B cell (primary cell): ENCODE measurements around the gene CELF4. TPM values are rescaled to one million over a fixed set of nuclear protein-coding genes. Genes with fewer than 3 reads are reported as not detected.

Source experiments
- ATAC-seq: fragments of 200-7000 bp; cut with Tn5 transposase; one replicate; pipeline ENCODE4 v1.10.0; 2021; ENCODE audit warnings: low read depth, mild to moderate bottlenecking, moderate number of reproducible peaks, moderate library complexity
- CTCF ChIA-PET: fragments of 350-600 bp; sonication (Branson Sonifier 250); formaldehyde crosslinking; loops from one replicate; lab custom pipeline; 2021; ENCODE audit warnings: antibody characterized with exemption, inconsistent platforms; lab: Charles Lee
- POLR2A ChIA-PET: fragments of 350-600 bp; sonication (Branson Sonifier 250); formaldehyde crosslinking; loops from one replicate; lab custom pipeline; 2021; ENCODE audit warnings: antibody characterized with exemption; lab: Charles Lee
- DNase-seq: peaks from one replicate; pipeline ENCODE4 v3.0.0; 2013
- H2AFZ ChIP-seq: 2 replicates; pipeline ENCODE4 v1.6.1; 2012; ENCODE audit warnings: mild to moderate bottlenecking, low read depth, low read length; ENCODE audit not compliant: insufficient read depth, poor library complexity, severe bottlenecking
- H3K27ac ChIP-seq, 2 donors: 1 replicate in 1 of 2; 2 replicates in 1 of 2; pipeline ENCODE4 v1.5.1; 2012 to 2013; ENCODE audit warnings: low read length in 2 of 2, mild to moderate bottlenecking in 2 of 2, moderate library complexity in 1 of 2
- H3K27me3 ChIP-seq, 4 experiments: fragments of 200-600 bp in 1 of 4; sonication (generic) in 1 of 4; replicated peaks in 1 of 4; 1 replicate in 2 of 4; 2 replicates in 2 of 4; pipeline versions ENCODE4 v1.6.1 to v1.7.0; 2013 to 2016; ENCODE audit warnings: low read length in 3 of 4, mild to moderate bottlenecking in 2 of 4, mixed read lengths in 1 of 4, moderate library complexity in 1 of 4; ENCODE audit not compliant: insufficient read depth in 4 of 4, control insufficient read depth in 3 of 4; ENCODE audit errors: control extremely low read depth in 1 of 4
- H3K36me3 ChIP-seq, 2 experiments: replicated peaks in 1 of 2; 1 replicate in 1 of 2; 2 replicates in 1 of 2; pipeline versions ENCODE4 v1.6.1 to v1.7.1; 2013; ENCODE audit warnings: low read length in 1 of 2; ENCODE audit not compliant: insufficient read depth in 2 of 2, control insufficient read depth in 1 of 2; ENCODE audit errors: control extremely low read depth in 1 of 2, extremely low read depth in 1 of 2
- H3K4me1 ChIP-seq, 2 donors: fragments of 200-600 bp in 1 of 2; sonication (generic) in 1 of 2; 1 replicate in 1 of 2; 2 replicates in 1 of 2; pipeline versions ENCODE4 v1.5.1 to v1.6.1; 2013 to 2017; ENCODE audit warnings: low read length in 2 of 2; ENCODE audit not compliant: control insufficient read depth in 2 of 2, insufficient read depth in 2 of 2
- H3K4me2 ChIP-seq: replicated peaks from 2 replicates; pipeline ENCODE3; 2012; ENCODE audit warnings: mild to moderate bottlenecking, low read depth, low read length; ENCODE audit not compliant: poor library complexity, severe bottlenecking
- H3K4me3 ChIP-seq, 5 experiments: fragments of 200-600 bp in 1 of 5; sonication (generic) in 1 of 5; 1 replicate in 3 of 5; 2 replicates in 2 of 5; pipeline versions ENCODE4 v1.5.1 to v1.7.0; 2011 to 2016; ENCODE audit warnings: low read length in 4 of 5, mild to moderate bottlenecking in 4 of 5, low read depth in 2 of 5, control low read depth in 1 of 5, moderate library complexity in 1 of 5; ENCODE audit not compliant: insufficient read depth in 1 of 5; ENCODE audit errors: control extremely low read depth in 1 of 5, extremely low read depth in 1 of 5
- H3K79me2 ChIP-seq: fragments of 200-600 bp; sonication (generic); one replicate; pipeline ENCODE4 v1.6.0; 2016; ENCODE audit warnings: low read length; ENCODE audit not compliant: control insufficient read depth, insufficient read depth
- H3K9ac ChIP-seq: fragments of 200-600 bp; sonication (generic); 2 replicates; pipeline ENCODE4 v1.6.1; 2017; ENCODE audit warnings: mild to moderate bottlenecking, low read length, moderate library complexity
- H3K9me3 ChIP-seq, 3 donors: one replicate each; pipeline versions ENCODE4 v1.6.1 to v1.7.1; 2013; ENCODE audit warnings: low read length in 2 of 3; ENCODE audit not compliant: control insufficient read depth in 2 of 3, insufficient read depth in 1 of 3; ENCODE audit errors: control extremely low read depth in 1 of 3
- H4K20me1 ChIP-seq: 2 replicates; pipeline ENCODE4 v1.6.0; 2012; ENCODE audit warnings: mild to moderate bottlenecking, low read length; ENCODE audit not compliant: insufficient read depth, control insufficient read depth, poor library complexity, severe bottlenecking
- H3K27ac Mint-ChIP-seq: one replicate; pipeline ENCODE4 v1.8.0; 2021; ENCODE audit warnings: mixed read lengths
- H3K27me3 Mint-ChIP-seq: one replicate; pipeline ENCODE4 v1.8.0; 2021; ENCODE audit warnings: mixed read lengths
- H3K4me1 Mint-ChIP-seq: one replicate; pipeline ENCODE4 v1.8.0; 2021; ENCODE audit warnings: mixed read lengths
- H3K4me3 Mint-ChIP-seq: one replicate; pipeline ENCODE4 v1.8.0; 2021; ENCODE audit warnings: mixed read lengths
- H3K9me3 Mint-ChIP-seq: one replicate; pipeline ENCODE4 v1.8.0; 2022; ENCODE audit warnings: mixed read lengths; ENCODE audit not compliant: insufficient read depth
- CTCF ChIP-seq: fragments of 200-600 bp; IDR thresholded peaks from one replicate; pipeline ENCODE4 v1.8.0; 2022; ENCODE audit warnings: antibody characterized with exemption, mild to moderate bottlenecking
- EZH2 ChIP-seq: IDR thresholded peaks from 2 replicates; pipeline ENCODE4 v1.6.1; 2012; ENCODE audit warnings: borderline replicate concordance, low read depth, mild to moderate bottlenecking, moderate library complexity, low read length; ENCODE audit not compliant: insufficient read depth, poor library complexity, severe bottlenecking
- WGBS: methylation state at CpG from one replicate; pipeline ENCODE4 v1.1.5; 2013; ENCODE audit warnings: missing lambda C conversion rate; ENCODE audit not compliant: insufficient coverage; 5-methylcytosine and 5-hydroxymethylcytosine counted together
- intact Hi-C: fragments of 100-400 bp; cut with micrococcal nuclease; formaldehyde crosslinking; loops from one replicate; pipeline ENCODE4 v1.10.0; 2022
- polyA plus RNA-seq: library from polyadenylated mRNA; depleted of rRNA; stranded (reverse); fragments of >200 nt; gene quantifications from 2 replicates; pipeline ENCODE4 v1.2.3, GENCODE V29; 2012
- total RNA-seq, 2 donors: library from RNA; stranded (reverse); fragments of 120-200 nt in 1 of 2; gene quantifications; 1 replicate in 1 of 2; 2 replicates in 1 of 2; pipeline versions ENCODE4 v1.2.3 to v1.2.4, GENCODE V29; 2013 to 2022

The CELF4 gene
- total and polyA plus RNA-seq, 2 donors (not counting 1 experiment from before 2014, with no cell fraction given) = not detected

- Histone ChIP-seq H3K4me3 (no peak overlapping the region), H3K36me3 (no peaks in the 10 kb centered on the region), H3K4me1 (no peaks in the 10 kb centered on the region), H3K4me2 (peak overlapping the region; percentile 58), H2AFZ (no peak overlapping the region), H3K9ac (no peak overlapping the region), H3K27me3 (peaks cover 0 to 12% (median 1%) of the 10 kb centered on the region in 4 experiments), H3K79me2 (no peaks in the 10 kb centered on the region), H3K9me3 (peaks cover 0 to 7% (median 0%) of the 10 kb centered on the region in 3 donors), H3K27ac (no peak overlapping the region), H4K20me1 (no peaks in the 10 kb centered on the region)
- TF ChIP-seq EZH2 (no peak), CTCF (no peak)
- intact Hi-C loops = no loop called here
- Mint-ChIP-seq H3K27ac (no peak overlapping the region), H3K9me3 (no peaks in the 10 kb centered on the region), H3K4me3 (no peak overlapping the region), H3K4me1 (peaks cover 6% of the 10 kb centered on the region), H3K27me3 (peaks cover 30% of the 10 kb centered on the region)
- ATAC-seq (no peak), DNase-seq (no peak)
- WGBS = 31% methylated on average over 5 of the region's 6 CpGs
- POLR2A ChIA-PET = no interaction called here
- CTCF ChIA-PET = no interaction called here
These were observed 172.3 kb downstream of the CELF4 start for GRCh38 chr18:37393221-37393827.

- H3K4me1 Mint-ChIP-seq = peaks cover 6% of the 10 kb centered on the region
- H3K27ac Mint-ChIP-seq = no peak overlapping the region
- TF ChIP-seq CTCF (no peak), EZH2 (no peak)
- H3K27me3 ChIP-seq = peaks cover 0 to 12% (median 1%) of the 10 kb centered on the region in 4 experiments
- no peaks in the 10 kb centered on the region for H3K9me3 Mint-ChIP-seq
- H3K9me3 ChIP-seq = peaks cover 0 to 7% (median 0%) of the 10 kb centered on the region in 3 donors
- H2AFZ ChIP-seq = no peak overlapping the region
- intact Hi-C loops = no loop called here
- ATAC-seq (no peak), DNase-seq (no peak)
- H3K27me3 Mint-ChIP-seq = peaks cover 30% of the 10 kb centered on the region
- H3K27ac ChIP-seq = no peak overlapping the region
- no peak overlapping the region for H3K4me2 ChIP-seq
- H3K36me3 ChIP-seq = no peaks in the 10 kb centered on the region
- no peak overlapping the region for H3K4me3 Mint-ChIP-seq
- POLR2A ChIA-PET = no interaction called here
- CTCF ChIA-PET = no interaction called here
- no peaks in the 10 kb centered on the region for H3K79me2 ChIP-seq
- H3K9ac ChIP-seq = no peak overlapping the region
- H3K4me3 ChIP-seq = no peak overlapping the region
- no peaks in the 10 kb centered on the region for H4K20me1 ChIP-seq
- WGBS = 68% methylated on average over 3 of the region's 3 CpGs
- H3K4me1 ChIP-seq = no peaks in the 10 kb centered on the region
These were observed 172.9 kb downstream of the CELF4 start for GRCh38 chr18:37392648-37393047.
